ENCODE results near the gene DLGAP1. TPM values are rescaled to one million over a fixed set of nuclear protein-coding genes. Genes with fewer than 3 reads are reported as not detected.

DLGAP1 gene
- total RNA-seq, 3 donors from 2014 or later: 0.96 to 17.6 (median 5.2) TPM

DNA sequence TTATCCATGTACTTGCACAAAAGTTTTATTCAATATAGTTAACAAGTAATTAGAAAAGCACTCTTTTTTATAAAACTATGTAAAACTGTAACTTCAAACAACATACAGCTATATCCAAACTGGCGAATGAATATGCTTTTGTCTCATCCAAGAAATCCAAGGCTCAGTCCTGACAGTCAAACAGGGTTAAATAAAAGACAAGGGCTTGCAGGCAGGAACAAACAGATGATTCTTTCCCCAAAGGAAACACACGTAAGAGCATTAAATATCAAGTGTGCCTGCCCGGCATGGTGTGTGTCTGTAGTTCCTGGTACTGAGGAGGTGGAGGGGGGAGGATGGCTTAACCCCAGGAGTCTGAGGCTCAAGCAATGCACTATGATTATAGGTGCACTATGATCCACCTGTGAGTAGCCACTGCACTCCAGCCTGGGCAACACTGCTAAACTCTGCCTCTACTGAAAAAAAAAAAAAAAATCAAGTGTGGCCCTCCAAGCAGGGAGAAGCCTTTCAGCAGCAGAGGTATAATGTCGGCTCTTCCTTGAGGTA, 171.3 kb downstream of the DLGAP1 start:
- intact Hi-C loops (cut with DNase I; ENCODE audit: low total_unique reads): no loop called here
- no peak for DNase-seq (ENCODE audit: low spot score in 2 of 2)
- H3K9me3 ChIP-seq: no peaks in the 10 kb centered on the region
- TF ChIP-seq POLR2AphosphoS5 (IDR thresholded peaks at IDR 0.05) (no peak), POLR2A (IDR thresholded peaks at IDR 0.05) (no peak)
- TF ChIP-seq, protein P1, sequence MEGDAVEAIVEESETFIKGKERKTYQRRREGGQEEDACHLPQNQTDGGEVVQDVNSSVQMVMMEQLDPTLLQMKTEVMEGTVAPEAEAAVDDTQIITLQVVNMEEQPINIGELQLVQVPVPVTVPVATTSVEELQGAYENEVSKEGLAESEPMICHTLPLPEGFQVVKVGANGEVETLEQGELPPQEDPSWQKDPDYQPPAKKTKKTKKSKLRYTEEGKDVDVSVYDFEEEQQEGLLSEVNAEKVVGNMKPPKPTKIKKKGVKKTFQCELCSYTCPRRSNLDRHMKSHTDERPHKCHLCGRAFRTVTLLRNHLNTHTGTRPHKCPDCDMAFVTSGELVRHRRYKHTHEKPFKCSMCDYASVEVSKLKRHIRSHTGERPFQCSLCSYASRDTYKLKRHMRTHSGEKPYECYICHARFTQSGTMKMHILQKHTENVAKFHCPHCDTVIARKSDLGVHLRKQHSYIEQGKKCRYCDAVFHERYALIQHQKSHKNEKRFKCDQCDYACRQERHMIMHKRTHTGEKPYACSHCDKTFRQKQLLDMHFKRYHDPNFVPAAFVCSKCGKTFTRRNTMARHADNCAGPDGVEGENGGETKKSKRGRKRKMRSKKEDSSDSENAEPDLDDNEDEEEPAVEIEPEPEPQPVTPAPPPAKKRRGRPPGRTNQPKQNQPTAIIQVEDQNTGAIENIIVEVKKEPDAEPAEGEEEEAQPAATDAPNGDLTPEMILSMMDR (IDR thresholded peaks at IDR 0.05): no peak
- no peaks in the 10 kb centered on the region for H3K4me1 ChIP-seq
- H3K36me3 ChIP-seq: no peaks in the 10 kb centered on the region
- H3K27me3 ChIP-seq: no peaks in the 10 kb centered on the region
- H3K4me3 ChIP-seq: no peak overlapping the region
- H3K27ac ChIP-seq: no peak overlapping the region

DNA sequence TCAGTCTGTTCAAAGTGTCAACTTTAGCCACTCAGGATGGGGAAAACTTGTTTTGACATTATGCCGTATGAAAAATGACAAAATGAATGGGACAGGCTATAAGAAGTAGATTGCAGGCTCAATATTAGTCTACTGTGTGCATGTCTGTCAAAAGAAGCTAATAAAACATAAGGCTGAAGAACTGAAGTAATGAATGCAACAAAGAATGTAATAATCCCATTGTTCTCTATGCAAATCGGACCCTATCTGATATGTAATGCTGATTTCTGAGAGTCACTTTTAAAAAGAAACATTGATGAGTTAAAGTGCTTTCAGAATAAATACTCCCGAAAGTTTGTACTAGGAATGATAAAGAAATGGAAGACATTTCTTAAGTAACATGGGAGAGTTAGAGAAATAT, 172.2 kb downstream of the DLGAP1 start:
- H3K36me3 ChIP-seq: no peaks in the 10 kb centered on the region

DNA sequence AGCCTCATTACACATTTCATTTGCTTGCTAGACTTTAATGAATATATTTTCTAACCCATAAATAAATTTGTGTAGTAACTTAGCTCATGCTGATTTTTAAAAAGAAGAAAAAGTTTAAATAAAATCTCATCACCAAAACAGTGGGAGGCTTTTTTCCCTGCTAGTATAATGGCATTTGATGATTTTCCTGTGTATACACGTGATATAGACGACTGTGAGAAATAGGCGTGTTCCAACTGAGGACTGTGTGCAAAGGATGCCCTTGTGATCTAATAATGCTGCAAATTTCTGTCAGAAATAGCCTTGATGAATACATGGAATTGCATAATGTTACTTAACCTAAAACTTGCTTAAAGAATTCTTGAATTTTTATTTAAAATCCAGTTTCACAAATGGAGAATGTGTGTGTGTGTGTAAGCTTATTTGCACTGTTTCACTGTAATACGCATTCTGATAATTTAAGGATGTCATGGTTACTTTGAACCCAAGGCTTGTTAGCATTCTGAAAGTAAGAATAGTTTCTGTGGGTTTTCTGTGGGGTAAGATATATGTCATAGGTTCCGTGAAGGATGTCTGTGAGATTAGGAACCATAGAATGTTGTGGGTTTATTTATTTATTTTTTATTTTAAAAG, 178.0 kb downstream of the DLGAP1 start:
- TF ChIP-seq, protein P1 (IDR thresholded peaks at IDR 0.05): no peak
- TF ChIP-seq POLR2AphosphoS5 (IDR thresholded peaks at IDR 0.05) (no peak), POLR2A (IDR thresholded peaks at IDR 0.05) (no peak)
- no peaks in the 10 kb centered on the region for H3K36me3 ChIP-seq
- H3K4me3 ChIP-seq: no peak overlapping the region
- H3K9me3 ChIP-seq: no peaks in the 10 kb centered on the region
- DNase-seq (ENCODE audit: low spot score in 2 of 2): no peak
- no peak overlapping the region for H3K27ac ChIP-seq
- H3K27me3 ChIP-seq: no peaks in the 10 kb centered on the region
- no peaks in the 10 kb centered on the region for H3K4me1 ChIP-seq
- intact Hi-C loops (cut with DNase I; ENCODE audit: low total_unique reads): no loop called here

More for the DNA sequence above, 172.2 kb downstream of the DLGAP1 start:
- no peaks in the 10 kb centered on the region for H3K27me3 ChIP-seq
- TF ChIP-seq POLR2AphosphoS5 (IDR thresholded peaks at IDR 0.05) (no peak), POLR2A (IDR thresholded peaks at IDR 0.05) (no peak)
- TF ChIP-seq, protein P1 (IDR thresholded peaks at IDR 0.05): no peak
- H3K27ac ChIP-seq: no peak overlapping the region
- intact Hi-C loops (cut with DNase I; ENCODE audit: low total_unique reads): no loop called here
- no peaks in the 10 kb centered on the region for H3K4me1 ChIP-seq
- no peak overlapping the region for H3K4me3 ChIP-seq
- no peaks in the 10 kb centered on the region for H3K9me3 ChIP-seq
- no peak for DNase-seq (ENCODE audit: low spot score in 2 of 2)

DNA sequence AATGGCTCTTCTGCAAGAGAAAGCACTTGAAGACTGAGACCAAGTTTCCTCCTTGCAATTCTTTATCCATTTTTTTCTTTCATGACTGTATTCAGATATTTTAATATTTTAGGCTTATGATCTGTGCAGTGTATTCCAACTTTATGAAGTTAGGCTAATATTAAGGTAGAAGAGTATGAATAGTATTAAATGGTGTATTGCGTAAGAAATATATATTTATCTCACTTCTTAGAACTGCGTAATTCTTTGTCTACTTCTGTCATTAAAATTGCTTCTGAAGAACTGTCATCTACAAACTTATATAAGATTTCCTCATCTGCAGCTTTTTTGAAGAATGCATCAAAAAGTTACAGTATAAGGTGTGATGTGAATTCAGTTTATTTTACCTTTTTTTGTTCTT, 183.2 kb downstream of the DLGAP1 start:
- H3K9me3 ChIP-seq: no peaks in the 10 kb centered on the region

DNA sequence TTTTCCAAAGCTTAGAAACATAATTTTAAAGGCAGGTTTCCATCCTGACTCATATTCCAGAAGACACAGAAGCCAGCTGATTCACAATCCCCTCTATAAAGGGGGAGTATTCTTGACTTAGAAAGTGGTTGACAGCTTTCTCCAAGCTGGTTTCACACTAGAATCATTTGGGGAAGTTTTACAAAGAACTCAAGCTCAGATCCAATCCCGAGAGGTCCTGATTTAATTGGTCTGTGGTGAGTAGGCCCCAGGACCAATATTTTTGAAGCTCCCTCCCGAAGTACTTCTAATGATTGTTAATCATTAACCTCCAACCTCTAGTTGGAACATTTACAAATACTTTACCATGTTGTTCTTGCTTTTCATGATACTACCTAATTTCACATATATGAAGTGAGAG, 184.1 kb downstream of the DLGAP1 start:
- no peaks in the 10 kb centered on the region for H3K27me3 ChIP-seq
- H3K27ac ChIP-seq: no peak overlapping the region
- intact Hi-C loops (cut with DNase I; ENCODE audit: low total_unique reads): no loop called here
- no peak overlapping the region for H3K4me3 ChIP-seq
- TF ChIP-seq POLR2A (IDR thresholded peaks at IDR 0.05) (no peak), POLR2AphosphoS5 (IDR thresholded peaks at IDR 0.05) (no peak)
- TF ChIP-seq, protein P1 (IDR thresholded peaks at IDR 0.05): no peak
- DNase-seq (ENCODE audit: low spot score in 2 of 2): no peak
- no peaks in the 10 kb centered on the region for H3K9me3 ChIP-seq
- H3K4me1 ChIP-seq: no peaks in the 10 kb centered on the region
- H3K36me3 ChIP-seq: no peaks in the 10 kb centered on the region

More for the DNA sequence above, 183.2 kb downstream of the DLGAP1 start:
- Histone ChIP-seq H3K4me1 (no peaks in the 10 kb centered on the region), H3K4me3 (no peak overlapping the region), H3K27ac (no peak overlapping the region), H3K36me3 (no peaks in the 10 kb centered on the region), H3K27me3 (no peaks in the 10 kb centered on the region)
- TF ChIP-seq POLR2AphosphoS5 (IDR thresholded peaks at IDR 0.05) (no peak), POLR2A (IDR thresholded peaks at IDR 0.05) (no peak)
- TF ChIP-seq, protein P1 (IDR thresholded peaks at IDR 0.05): no peak
- no peak for DNase-seq (ENCODE audit: low spot score in 2 of 2)
- intact Hi-C loops (cut with DNase I; ENCODE audit: low total_unique reads): no loop called here

Data from breast epithelium (tissue), 4 donors.